ENCODE results near the gene PKN1. TPM values are rescaled to one million over a fixed set of nuclear protein-coding genes. Genes with fewer than 3 reads are reported as not detected.

PKN1 gene
- total and polyA plus RNA-seq, 9 of the 15 experiments (the other 6 are each of a cell fraction or from before 2014, with no cell fraction given) = 0.30 to 228 (median 77.5) TPM

DNA sequence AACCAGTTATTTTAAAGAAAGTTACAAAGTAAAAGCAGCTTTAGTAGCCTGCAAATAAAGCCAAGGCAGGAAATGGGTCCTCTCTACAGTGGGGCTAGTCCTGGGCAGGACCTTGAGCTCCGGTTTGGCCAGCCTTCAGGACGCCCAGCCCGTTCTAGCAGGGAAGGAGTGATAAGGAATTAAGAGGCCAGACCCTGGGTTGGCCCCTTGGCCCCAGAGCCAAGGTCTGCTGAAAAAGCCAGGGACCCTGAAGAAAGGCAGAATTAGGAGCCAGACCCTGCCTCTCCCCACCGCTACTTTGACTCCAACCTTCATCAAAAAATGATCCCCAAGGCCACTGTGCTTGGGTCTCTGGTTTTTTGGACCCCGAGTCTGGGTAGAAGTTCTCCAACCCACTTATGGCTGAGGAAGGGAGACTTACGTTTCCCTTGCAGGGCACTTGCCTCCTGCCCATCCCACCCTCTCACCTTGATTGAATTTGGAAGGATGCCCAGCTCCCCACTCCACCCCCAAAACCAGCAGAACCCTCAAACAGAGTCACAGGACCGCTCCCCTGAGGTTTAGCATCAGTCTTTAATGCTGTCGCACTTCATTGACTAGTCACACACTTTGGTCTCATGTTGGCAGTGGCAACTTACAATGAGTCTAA is 81.2 kb downstream of the PKN1 start (continued):
- TF ChIP-seq, protein P1, sequence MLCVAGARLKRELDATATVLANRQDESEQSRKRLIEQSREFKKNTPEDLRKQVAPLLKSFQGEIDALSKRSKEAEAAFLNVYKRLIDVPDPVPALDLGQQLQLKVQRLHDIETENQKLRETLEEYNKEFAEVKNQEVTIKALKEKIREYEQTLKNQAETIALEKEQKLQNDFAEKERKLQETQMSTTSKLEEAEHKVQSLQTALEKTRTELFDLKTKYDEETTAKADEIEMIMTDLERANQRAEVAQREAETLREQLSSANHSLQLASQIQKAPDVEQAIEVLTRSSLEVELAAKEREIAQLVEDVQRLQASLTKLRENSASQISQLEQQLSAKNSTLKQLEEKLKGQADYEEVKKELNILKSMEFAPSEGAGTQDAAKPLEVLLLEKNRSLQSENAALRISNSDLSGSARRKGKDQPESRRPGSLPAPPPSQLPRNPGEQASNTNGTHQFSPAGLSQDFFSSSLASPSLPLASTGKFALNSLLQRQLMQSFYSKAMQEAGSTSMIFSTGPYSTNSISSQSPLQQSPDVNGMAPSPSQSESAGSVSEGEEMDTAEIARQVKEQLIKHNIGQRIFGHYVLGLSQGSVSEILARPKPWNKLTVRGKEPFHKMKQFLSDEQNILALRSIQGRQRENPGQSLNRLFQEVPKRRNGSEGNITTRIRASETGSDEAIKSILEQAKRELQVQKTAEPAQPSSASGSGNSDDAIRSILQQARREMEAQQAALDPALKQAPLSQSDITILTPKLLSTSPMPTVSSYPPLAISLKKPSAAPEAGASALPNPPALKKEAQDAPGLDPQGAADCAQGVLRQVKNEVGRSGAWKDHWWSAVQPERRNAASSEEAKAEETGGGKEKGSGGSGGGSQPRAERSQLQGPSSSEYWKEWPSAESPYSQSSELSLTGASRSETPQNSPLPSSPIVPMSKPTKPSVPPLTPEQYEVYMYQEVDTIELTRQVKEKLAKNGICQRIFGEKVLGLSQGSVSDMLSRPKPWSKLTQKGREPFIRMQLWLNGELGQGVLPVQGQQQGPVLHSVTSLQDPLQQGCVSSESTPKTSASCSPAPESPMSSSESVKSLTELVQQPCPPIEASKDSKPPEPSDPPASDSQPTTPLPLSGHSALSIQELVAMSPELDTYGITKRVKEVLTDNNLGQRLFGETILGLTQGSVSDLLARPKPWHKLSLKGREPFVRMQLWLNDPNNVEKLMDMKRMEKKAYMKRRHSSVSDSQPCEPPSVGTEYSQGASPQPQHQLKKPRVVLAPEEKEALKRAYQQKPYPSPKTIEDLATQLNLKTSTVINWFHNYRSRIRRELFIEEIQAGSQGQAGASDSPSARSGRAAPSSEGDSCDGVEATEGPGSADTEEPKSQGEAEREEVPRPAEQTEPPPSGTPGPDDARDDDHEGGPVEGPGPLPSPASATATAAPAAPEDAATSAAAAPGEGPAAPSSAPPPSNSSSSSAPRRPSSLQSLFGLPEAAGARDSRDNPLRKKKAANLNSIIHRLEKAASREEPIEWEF (CRISPR knock-in tag; IDR thresholded peaks at IDR 0.05) = no peak
- TF ChIP-seq SLC30A9 (CRISPR knock-in tag; IDR thresholded peaks at IDR 0.05) (no peak), ILK (tag; IDR thresholded peaks at IDR 0.05; ENCODE audit: borderline replicate concordance, low read depth) (no peak), HDAC1 (IDR thresholded peaks at IDR 0.05) (no peak), HOXB6 (CRISPR knock-in tag; IDR thresholded peaks at IDR 0.05; ENCODE audit: borderline replicate concordance) (no peak), ZNF717 (CRISPR knock-in tag; IDR thresholded peaks at IDR 0.05) (no peak), SIN3A (IDR thresholded peaks at IDR 0.05; ENCODE audit: borderline replicate concordance in 2 of 2, control insufficient read depth in 1 of 2, low read depth in 2 of 2, low read length in 2 of 2) (no peak), NEUROD1 (IDR thresholded peaks at IDR 0.05; ENCODE audit: borderline replicate concordance, low read depth, low read length, partially characterized antibody) (no peak), ZNF253 (CRISPR knock-in tag; conservative IDR thresholded peaks at IDR 0.05) (no peak), MYNN (IDR thresholded peaks at IDR 0.05) (no peak), MYNN (CRISPR knock-in tag; IDR thresholded peaks at IDR 0.05) (no peak), POLR2AphosphoS5 (IDR thresholded peaks at IDR 0.05; ENCODE audit: control insufficient read depth, insufficient read depth, low read depth, low read length) (peak; percentile 32), ZNF77 (CRISPR knock-in tag; IDR thresholded peaks at IDR 0.05) (no peak)
- TF ChIP-seq, protein P2, sequence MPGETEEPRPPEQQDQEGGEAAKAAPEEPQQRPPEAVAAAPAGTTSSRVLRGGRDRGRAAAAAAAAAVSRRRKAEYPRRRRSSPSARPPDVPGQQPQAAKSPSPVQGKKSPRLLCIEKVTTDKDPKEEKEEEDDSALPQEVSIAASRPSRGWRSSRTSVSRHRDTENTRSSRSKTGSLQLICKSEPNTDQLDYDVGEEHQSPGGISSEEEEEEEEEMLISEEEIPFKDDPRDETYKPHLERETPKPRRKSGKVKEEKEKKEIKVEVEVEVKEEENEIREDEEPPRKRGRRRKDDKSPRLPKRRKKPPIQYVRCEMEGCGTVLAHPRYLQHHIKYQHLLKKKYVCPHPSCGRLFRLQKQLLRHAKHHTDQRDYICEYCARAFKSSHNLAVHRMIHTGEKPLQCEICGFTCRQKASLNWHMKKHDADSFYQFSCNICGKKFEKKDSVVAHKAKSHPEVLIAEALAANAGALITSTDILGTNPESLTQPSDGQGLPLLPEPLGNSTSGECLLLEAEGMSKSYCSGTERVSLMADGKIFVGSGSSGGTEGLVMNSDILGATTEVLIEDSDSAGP (CRISPR knock-in tag; IDR thresholded peaks at IDR 0.05) = no peak
- TF ChIP-seq, protein P3, sequence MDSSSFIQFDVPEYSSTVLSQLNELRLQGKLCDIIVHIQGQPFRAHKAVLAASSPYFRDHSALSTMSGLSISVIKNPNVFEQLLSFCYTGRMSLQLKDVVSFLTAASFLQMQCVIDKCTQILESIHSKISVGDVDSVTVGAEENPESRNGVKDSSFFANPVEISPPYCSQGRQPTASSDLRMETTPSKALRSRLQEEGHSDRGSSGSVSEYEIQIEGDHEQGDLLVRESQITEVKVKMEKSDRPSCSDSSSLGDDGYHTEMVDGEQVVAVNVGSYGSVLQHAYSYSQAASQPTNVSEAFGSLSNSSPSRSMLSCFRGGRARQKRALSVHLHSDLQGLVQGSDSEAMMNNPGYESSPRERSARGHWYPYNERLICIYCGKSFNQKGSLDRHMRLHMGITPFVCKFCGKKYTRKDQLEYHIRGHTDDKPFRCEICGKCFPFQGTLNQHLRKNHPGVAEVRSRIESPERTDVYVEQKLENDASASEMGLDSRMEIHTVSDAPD (CRISPR knock-in tag; IDR thresholded peaks at IDR 0.05) = no peak
- TF ChIP-seq, protein P4, sequence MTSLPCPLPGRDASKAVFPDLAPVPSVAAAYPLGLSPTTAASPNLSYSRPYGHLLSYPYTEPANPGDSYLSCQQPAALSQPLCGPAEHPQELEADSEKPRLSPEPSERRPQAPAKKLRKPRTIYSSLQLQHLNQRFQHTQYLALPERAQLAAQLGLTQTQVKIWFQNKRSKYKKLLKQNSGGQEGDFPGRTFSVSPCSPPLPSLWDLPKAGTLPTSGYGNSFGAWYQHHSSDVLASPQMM (CRISPR knock-in tag; IDR thresholded peaks at IDR 0.05) = no peak
- TF ChIP-seq, protein P5, sequence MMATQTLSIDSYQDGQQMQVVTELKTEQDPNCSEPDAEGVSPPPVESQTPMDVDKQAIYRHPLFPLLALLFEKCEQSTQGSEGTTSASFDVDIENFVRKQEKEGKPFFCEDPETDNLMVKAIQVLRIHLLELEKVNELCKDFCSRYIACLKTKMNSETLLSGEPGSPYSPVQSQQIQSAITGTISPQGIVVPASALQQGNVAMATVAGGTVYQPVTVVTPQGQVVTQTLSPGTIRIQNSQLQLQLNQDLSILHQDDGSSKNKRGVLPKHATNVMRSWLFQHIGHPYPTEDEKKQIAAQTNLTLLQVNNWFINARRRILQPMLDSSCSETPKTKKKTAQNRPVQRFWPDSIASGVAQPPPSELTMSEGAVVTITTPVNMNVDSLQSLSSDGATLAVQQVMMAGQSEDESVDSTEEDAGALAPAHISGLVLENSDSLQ (IDR thresholded peaks at IDR 0.05) = no peak
